CD14-positive monocyte (primary cell): ENCODE data around the gene NPPA. TPM values are rescaled to one million over a fixed set of nuclear protein-coding genes. Genes with fewer than 3 reads are reported as not detected.
A peak's percentile ranks its signal among the peaks of the same experiment; 100 is the strongest.

ENCODE experiments used
- DNase-seq, 3 donors: peaks; one replicate each; pipeline ENCODE4 v3.0.0-alpha.2; 2011 to 2022
- H2AFZ ChIP-seq: 2 replicates; pipeline ENCODE4 v1.6.0; 2012; ENCODE audit warnings: mild to moderate bottlenecking, low read depth, low read length, inconsistent platforms; ENCODE audit not compliant: insufficient read depth, poor library complexity, severe bottlenecking
- H3K27ac ChIP-seq, 2 donors: 1 replicate in 1 of 2; 2 replicates in 1 of 2; pipeline ENCODE4 v1.5.1; 2012 to 2013; ENCODE audit warnings: low read length in 2 of 2, control low read depth in 1 of 2, inconsistent platforms in 1 of 2, low read depth in 1 of 2, mild to moderate bottlenecking in 1 of 2
- H3K27me3 ChIP-seq, 2 donors: one replicate each; pipeline versions ENCODE4 v1.6.0 to v1.6.1; 2011 to 2013; ENCODE audit warnings: low read length in 2 of 2; ENCODE audit not compliant: control insufficient read depth in 2 of 2, insufficient read depth in 2 of 2
- H3K36me3 ChIP-seq, 2 donors: replicated peaks in 1 of 2; 1 replicate in 1 of 2; 2 replicates in 1 of 2; pipeline versions ENCODE4 v1.5.1 to v1.6.1; 2012 to 2013; ENCODE audit warnings: low read length in 2 of 2, control low read depth in 1 of 2, inconsistent platforms in 1 of 2, mild to moderate bottlenecking in 1 of 2; ENCODE audit not compliant: insufficient read depth in 2 of 2, control insufficient read depth in 1 of 2
- H3K4me1 ChIP-seq, 2 donors: 1 replicate in 1 of 2; 2 replicates in 1 of 2; pipeline versions ENCODE4 v1.5.1 to v1.6.1; 2012 to 2013; ENCODE audit warnings: low read length in 2 of 2, control low read depth in 1 of 2, inconsistent platforms in 1 of 2, mild to moderate bottlenecking in 1 of 2, moderate library complexity in 1 of 2; ENCODE audit not compliant: insufficient read depth in 2 of 2, control insufficient read depth in 1 of 2
- H3K4me2 ChIP-seq: replicated peaks from 2 replicates; pipeline ENCODE3; 2012; ENCODE audit warnings: low read length, moderate library complexity, mild to moderate bottlenecking; ENCODE audit not compliant: poor library complexity, severe bottlenecking; ENCODE audit errors: extremely low read depth
- H3K4me3 ChIP-seq, 3 experiments: fragments of 200-600 bp in 1 of 3; sonication (generic) in 1 of 3; replicated peaks in 1 of 3; 1 replicate in 2 of 3; 2 replicates in 1 of 3; pipeline ENCODE4 v1.5.1; 2011 to 2013; ENCODE audit warnings: low read length in 3 of 3, mild to moderate bottlenecking in 3 of 3, control low read depth in 2 of 3, low read depth in 2 of 3, inconsistent platforms in 1 of 3, moderate library complexity in 1 of 3
- H3K79me2 ChIP-seq: 2 replicates; pipeline ENCODE4 v1.6.0; 2012; ENCODE audit warnings: mild to moderate bottlenecking, control low read depth, inconsistent platforms, low read length, moderate library complexity; ENCODE audit not compliant: insufficient read depth
- H3K9ac ChIP-seq: 2 replicates; pipeline ENCODE4 v1.6.0; 2017; ENCODE audit warnings: low read length, mild to moderate bottlenecking; ENCODE audit not compliant: insufficient read depth, poor library complexity, severe bottlenecking
- H3K9me3 ChIP-seq, 2 donors: replicated peaks in 1 of 2; 1 replicate in 1 of 2; 2 replicates in 1 of 2; pipeline versions ENCODE4 v1.5.1 to v1.6.1; 2012 to 2013; ENCODE audit warnings: low read length in 2 of 2, control low read depth in 1 of 2; ENCODE audit not compliant: control insufficient read depth in 1 of 2, insufficient read depth in 1 of 2
- H4K20me1 ChIP-seq: 2 replicates; pipeline ENCODE4 v1.6.0; 2012; ENCODE audit warnings: mild to moderate bottlenecking, low read length, control low read depth, moderate library complexity; ENCODE audit not compliant: insufficient read depth
- H3K27ac Mint-ChIP-seq, 7 donors: one replicate each; pipeline ENCODE4 v1.8.0; 2020; ENCODE audit warnings: mild to moderate bottlenecking in 7 of 7, mixed read lengths in 7 of 7, moderate library complexity in 6 of 7, inconsistent platforms in 2 of 7
- H3K27me3 Mint-ChIP-seq, 3 donors: one replicate each; pipeline ENCODE4 v1.8.0; 2021 to 2022; ENCODE audit warnings: low read depth in 3 of 3, mild to moderate bottlenecking in 3 of 3, mixed read lengths in 3 of 3, moderate library complexity in 3 of 3, inconsistent platforms in 1 of 3
- H3K36me3 Mint-ChIP-seq, 2 donors: one replicate each; pipeline ENCODE4 v1.8.0; 2020; ENCODE audit warnings: mixed read lengths in 2 of 2, inconsistent platforms in 1 of 2, mild to moderate bottlenecking in 1 of 2
- H3K4me1 Mint-ChIP-seq: one replicate; pipeline ENCODE4 v1.8.0; 2020; ENCODE audit warnings: mild to moderate bottlenecking, mixed read lengths
- H3K4me3 Mint-ChIP-seq, 2 donors: one replicate each; pipeline ENCODE4 v1.8.0; 2020; ENCODE audit warnings: mild to moderate bottlenecking in 2 of 2, mixed read lengths in 2 of 2, moderate library complexity in 1 of 2
- H3K9me3 Mint-ChIP-seq, 7 donors: one replicate each; pipeline ENCODE4 v1.8.0; 2020 to 2022; ENCODE audit warnings: mixed read lengths in 7 of 7, mild to moderate bottlenecking in 6 of 7, moderate library complexity in 6 of 7, inconsistent platforms in 2 of 7
- CTCF ChIP-seq: fragments of 200-600 bp; IDR thresholded peaks from one replicate; pipeline ENCODE4 v1.8.0; 2022; ENCODE audit warnings: antibody characterized with exemption, mild to moderate bottlenecking
- WGBS: methylation state at CpG from one replicate; pipeline ENCODE4 v1.1.5; 2013; ENCODE audit warnings: missing lambda C conversion rate; ENCODE audit not compliant: insufficient coverage; 5-methylcytosine and 5-hydroxymethylcytosine counted together
- intact Hi-C, 2 donors: fragments of 100-400 bp; cut with micrococcal nuclease; formaldehyde crosslinking; loops; one replicate each; pipeline versions ENCODE4 v1.15.0 to v1.15.1; 2023
- polyA plus RNA-seq, 3 donors: library from polyadenylated mRNA; depleted of rRNA in 1 of 3; unstranded in 2 of 3; stranded (reverse) in 1 of 3; fragments of 300-500 nt in 2 of 3; fragments of >200 nt in 1 of 3; fragmentation: Illumina TruSeq in 2 of 3; gene quantifications; 1 replicate in 2 of 3; 2 replicates in 1 of 3; pipeline ENCODE4 v1.2.3, GENCODE V29; 2012 to 2021

NPPA gene
- polyA plus RNA-seq, 3 donors: not detected

DNA sequence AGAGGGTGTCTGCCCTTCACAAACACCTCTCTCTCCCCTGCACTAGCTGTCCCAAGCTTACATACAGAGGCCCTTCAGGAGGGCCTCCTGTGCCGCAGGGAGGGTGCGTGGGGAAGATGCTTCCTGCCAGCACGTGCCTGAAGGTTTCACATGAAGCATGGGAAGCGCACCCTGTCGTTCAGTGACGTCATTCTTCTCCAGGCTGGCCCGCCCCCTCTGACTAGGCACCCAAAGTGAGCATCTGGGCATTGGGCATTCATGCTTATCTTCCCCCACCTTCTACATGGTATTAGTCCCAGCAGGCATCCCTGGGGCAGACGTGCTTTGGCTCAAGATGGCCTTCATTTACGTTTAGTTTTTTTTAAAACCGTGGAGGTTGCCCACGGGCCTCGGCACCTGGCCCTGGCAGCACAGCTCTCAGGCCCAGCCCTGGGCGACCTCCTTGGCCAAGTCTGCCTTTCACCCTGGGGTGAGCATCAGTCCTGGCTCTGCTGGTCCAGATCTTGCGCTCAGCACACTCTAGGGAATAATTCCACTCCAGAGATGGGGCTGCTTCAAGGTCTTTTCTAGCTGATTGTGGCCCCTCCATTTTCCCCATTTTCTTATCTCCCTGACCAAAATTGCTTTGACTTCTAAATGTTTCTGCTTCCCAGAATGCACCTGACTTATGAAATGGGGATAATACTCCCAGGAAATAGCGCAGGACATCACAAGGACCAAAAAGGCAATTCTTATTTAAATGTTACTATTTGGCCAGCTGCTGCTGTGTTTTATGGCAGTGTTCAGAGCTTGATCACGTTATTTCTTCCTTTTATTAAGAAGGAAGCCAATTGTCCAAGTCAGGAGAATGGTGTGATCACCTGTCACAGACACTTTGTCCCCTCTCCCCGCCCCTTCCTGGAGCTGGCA, 6.1 kb downstream of the NPPA start:
- H3K27me3 Mint-ChIP-seq: no peaks in the 10 kb centered on the region
- Histone ChIP-seq H3K4me3 (peak overlapping the region in 1 of 3 experiments; percentile 59), H3K27ac (peak overlapping the region; percentile 56 to 76), H3K9ac (no peak overlapping the region), H3K27me3 (no peaks in the 10 kb centered on the region), H2AFZ (no peak overlapping the region), H3K9me3 (no peaks in the 10 kb centered on the region), H3K79me2 (no peaks in the 10 kb centered on the region), H3K4me2 (peak overlapping the region; percentile 62), H3K36me3 (peaks cover 57 to 79% of the 10 kb centered on the region in 2 donors), H3K4me1 (peaks cover 36 to 41% of the 10 kb centered on the region in 2 donors), H4K20me1 (peaks cover 30% of the 10 kb centered on the region)
- peak overlapping the region in 3 of 7 donors; percentile 68 to 83 (median 69) for H3K27ac Mint-ChIP-seq
- intact Hi-C loops: no loop called here
- DNase-seq: peak; percentile 8 to 56 (median 26)
- no peak for TF ChIP-seq CTCF
- 46% methylated on average over 15 of the region's 17 CpGs for WGBS
- peaks cover 42% of the 10 kb centered on the region for H3K4me1 Mint-ChIP-seq
- peak overlapping the region in 1 of 2 donors; percentile 40 for H3K4me3 Mint-ChIP-seq
- peaks cover 81 to 89% of the 10 kb centered on the region in 2 donors for H3K36me3 Mint-ChIP-seq
- H3K9me3 Mint-ChIP-seq: no peaks in the 10 kb centered on the region

DNA sequence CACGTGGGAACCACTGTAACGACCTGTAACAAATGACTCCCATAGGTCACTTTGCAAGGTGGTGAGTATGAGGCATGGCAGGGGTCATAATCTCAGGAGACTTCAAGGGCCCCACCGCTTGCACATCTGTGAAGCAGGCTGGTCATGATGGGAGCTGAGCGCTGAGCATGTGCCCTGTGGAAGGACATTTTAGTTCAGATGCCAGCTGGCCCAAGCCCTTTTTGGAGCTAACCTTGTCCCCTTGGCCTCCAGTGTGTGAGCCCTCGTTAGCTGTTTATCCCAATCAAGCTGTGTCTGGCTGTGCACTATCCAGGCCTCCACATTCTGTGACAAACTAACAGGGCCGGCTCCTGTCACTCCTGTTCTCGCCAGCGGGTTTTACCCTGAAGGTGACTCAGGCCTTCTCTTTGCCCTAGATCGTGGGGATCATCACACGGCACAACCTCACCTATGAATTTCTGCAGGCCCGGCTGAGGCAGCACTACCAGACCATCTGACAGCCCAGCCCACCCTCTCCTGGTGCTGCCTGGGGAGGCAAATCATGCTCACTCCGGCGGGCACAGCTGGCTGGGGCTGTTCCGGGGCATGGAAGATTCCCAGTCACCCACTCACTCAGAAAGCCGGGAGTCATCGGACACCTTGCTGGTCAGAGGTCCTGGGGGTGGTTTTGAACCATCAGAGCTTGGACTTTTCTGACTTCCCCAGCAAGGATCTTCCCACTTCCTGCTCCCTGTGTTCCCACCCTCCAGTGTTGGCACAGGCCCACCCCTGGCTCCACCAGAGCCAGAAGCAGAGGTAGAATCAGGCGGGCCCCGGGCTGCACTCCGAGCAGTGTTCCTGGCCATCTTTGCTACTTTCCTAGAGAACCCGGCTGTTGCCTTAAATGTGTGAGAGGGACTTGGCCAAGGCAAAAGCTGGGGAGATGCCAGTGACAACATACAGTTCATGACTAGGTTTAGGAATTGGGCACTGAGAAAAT, 7.6 kb downstream of the NPPA start:
- H3K27me3 Mint-ChIP-seq: no peaks in the 10 kb centered on the region
- no peaks in the 10 kb centered on the region for H3K27me3 ChIP-seq
- intact Hi-C loops: loop anchor here in 1 of 2 donors (1.0 to 2.0 kb wide), 2 partner anchors 53 to 67 kb away; no protein-coding TSS in a partner anchor
- no peak overlapping the region for H3K9ac ChIP-seq
- peaks cover 27% of the 10 kb centered on the region for H4K20me1 ChIP-seq
- no peak for TF ChIP-seq CTCF
- H3K4me1 ChIP-seq: peaks cover 36 to 41% of the 10 kb centered on the region in 2 donors
- peaks cover 82 to 91% of the 10 kb centered on the region in 2 donors for H3K36me3 Mint-ChIP-seq
- no peaks in the 10 kb centered on the region for H3K9me3 Mint-ChIP-seq
- no peaks in the 10 kb centered on the region for H3K9me3 ChIP-seq
- H3K27ac ChIP-seq: no peak overlapping the region
- no peak for DNase-seq
- no peak overlapping the region for H3K4me2 ChIP-seq
- no peak overlapping the region for H3K4me3 Mint-ChIP-seq
- H3K79me2 ChIP-seq: no peaks in the 10 kb centered on the region
- no peak overlapping the region for H2AFZ ChIP-seq
- WGBS: 97% methylated on average over 18 of the region's 20 CpGs
- H3K4me1 Mint-ChIP-seq: peaks cover 42% of the 10 kb centered on the region
- H3K4me3 ChIP-seq: no peak overlapping the region
- H3K36me3 ChIP-seq: peaks cover 66 to 81% of the 10 kb centered on the region in 2 donors
- no peak overlapping the region for H3K27ac Mint-ChIP-seq
